Fibroblast of mammary gland (primary cell): ENCODE data around the gene MPND.

ENCODE experiments used
- DNase-seq: peaks from one replicate; pipeline ENCODE4 v3.0.0-alpha.2; 2010; ENCODE audit warnings: low read depth
- H3K4me3 ChIP-seq: 2 replicates; pipeline ENCODE4 v1.5.1; 2011; ENCODE audit warnings: low read depth, mild to moderate bottlenecking, low read length, moderate library complexity; ENCODE audit not compliant: control insufficient read depth
- CTCF ChIP-seq: conservative IDR thresholded peaks from 2 replicates; pipeline ENCODE4 v1.5.1; 2011; ENCODE audit warnings: low read depth, low read length, inconsistent platforms; ENCODE audit not compliant: control insufficient read depth, insufficient read depth

The MPND gene

DNA sequence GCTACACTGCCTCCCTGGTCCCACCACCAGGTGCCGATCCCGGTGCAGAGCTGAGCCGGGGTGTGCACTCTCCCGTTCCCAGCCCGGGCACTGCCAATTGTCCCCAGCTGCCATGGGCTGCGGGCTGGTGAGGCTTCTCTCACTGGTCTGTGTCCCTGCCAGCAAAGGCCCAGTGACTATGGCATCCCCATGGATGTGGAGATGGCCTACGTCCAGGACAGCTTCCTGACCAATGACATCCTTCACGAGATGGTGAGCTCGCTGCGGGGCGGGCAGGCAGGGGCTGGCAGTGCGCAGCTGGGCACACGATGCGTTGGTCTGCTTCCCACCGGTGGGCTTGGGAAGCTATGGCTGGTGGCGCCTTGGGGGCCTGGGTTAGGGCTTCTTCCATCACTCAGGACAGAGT is 14.6 kb downstream of the MPND start:
- no peak overlapping the region for H3K4me3 ChIP-seq
- DNase-seq: no peak
- no peak for TF ChIP-seq CTCF

DNA sequence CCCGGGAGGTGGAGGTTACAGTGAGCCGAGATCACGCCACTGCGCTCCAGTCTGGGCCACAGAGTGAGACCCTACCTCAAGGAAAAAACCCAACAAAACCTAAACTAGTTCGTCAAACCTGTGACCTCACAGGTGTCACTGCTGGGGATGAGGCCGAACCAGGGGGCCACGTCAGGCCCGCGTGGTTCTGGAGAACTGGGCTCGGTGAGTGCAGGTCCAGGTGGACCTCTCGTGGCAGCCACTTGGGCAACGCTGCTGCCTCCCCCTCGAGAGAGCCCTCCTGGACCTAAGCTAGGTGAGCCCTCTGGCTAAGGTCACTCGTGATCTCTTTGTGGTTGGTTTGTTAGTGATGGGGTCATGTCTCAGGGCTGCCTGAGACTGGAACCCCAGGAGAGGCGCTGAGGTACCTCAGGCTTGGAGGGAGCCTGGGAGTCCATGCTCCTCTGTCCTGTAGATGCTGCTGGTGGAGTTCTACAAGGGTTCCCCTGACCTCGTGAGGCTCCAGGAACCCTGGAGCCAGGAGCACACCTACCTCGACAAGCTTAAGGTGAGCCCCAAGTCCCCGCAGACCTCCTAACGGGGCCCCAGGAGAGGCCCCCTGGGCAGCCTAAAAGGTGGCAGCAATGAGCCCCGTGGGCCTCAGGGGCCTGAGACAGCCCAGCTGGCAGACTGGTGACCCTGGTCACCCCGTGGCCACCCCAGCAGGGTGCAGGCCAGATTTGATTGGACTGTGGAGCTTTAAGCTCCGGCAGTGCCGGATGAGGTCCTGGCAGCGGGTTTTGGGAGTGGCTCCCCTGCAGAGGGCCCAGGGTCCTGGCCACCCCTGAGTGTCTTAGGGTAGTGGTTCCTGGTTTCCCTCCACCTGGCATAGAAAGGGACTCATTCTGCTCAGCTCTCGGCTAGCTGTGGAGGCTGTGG is 15.6 kb downstream of the MPND start:
- no peak for TF ChIP-seq CTCF
- H3K4me3 ChIP-seq: no peak overlapping the region
- no peak for DNase-seq

DNA sequence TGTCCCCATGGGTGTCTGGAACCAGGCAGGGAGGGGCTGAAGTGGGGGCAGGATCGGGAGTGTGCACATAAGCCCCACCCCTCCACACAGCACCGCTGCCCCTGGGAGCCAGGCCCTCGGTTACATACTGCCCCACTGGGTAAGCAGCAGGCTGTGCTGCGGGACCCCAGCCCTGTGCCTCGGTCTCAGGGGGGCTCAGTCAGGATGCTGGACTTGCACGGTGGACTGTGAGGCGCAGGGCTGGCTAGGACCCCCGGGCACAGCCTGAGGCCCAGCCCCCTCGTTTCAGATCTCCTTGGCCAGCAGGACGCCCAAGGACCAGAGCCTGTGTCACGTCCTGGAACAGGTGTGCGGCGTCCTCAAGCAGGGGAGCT is 16.3 kb downstream of the MPND start:
- DNase-seq: no peak
- no peak overlapping the region for H3K4me3 ChIP-seq
- no peak for TF ChIP-seq CTCF

DNA sequence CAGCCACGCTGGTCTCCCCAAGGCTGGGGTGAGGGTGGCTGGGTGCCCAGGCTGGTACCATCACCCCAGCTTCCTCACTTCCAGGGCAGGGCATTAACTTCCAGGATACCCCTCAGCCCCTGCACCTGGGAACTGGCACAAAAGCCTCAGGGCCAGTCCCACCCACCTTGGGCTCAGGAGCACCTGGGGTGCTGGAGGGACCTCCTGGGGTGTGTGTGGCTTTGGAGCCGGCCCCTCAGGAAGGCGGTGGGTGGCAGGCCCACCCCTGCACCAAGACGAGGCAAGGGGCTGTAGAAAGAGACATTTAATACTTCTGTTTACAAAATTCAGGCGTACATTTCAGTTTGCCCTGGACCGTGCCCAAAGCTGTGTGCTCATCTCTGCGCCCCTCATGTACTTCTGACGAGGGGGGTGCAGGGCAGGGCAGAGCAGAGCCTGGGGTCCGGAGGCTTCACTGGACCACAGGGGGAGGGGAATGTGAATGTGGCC is 16.8 kb downstream of the MPND start:
- DNase-seq: no peak
- TF ChIP-seq CTCF: no peak
- H3K4me3 ChIP-seq: no peak overlapping the region

GRCh38 chr19:4360641-4361151 is 17.3 kb downstream of the MPND start:
- no peak overlapping the region for H3K4me3 ChIP-seq
- no peak for DNase-seq
- no peak for TF ChIP-seq CTCF

GRCh38 chr19:4361152-4362046 is 18.0 kb downstream of the MPND start:
- no peak for TF ChIP-seq CTCF
- no peak overlapping the region for H3K4me3 ChIP-seq
- no peak for DNase-seq
